ENCODE data around the gene DGAT2L6.

DNA sequence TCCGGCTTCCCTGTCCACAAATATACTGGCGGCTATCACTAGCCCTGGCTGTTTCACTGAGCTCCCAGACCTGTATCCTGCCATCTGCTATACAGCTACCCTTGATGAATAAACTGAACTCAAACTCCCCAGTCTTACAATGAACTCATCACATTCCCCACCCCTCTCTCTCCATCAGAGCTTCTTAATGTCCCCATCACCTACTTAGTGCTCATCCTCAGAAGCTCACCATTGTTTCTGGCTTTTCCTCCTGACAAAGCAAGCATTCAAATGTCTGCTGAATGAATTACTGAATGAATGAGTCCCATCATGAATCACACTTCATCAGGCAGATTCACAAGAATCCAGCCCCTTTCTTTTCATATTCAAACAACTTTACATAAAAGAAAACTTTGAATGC, 5.7 kb upstream of the DGAT2L6 start:
- TF ChIP-seq, protein P1, sequence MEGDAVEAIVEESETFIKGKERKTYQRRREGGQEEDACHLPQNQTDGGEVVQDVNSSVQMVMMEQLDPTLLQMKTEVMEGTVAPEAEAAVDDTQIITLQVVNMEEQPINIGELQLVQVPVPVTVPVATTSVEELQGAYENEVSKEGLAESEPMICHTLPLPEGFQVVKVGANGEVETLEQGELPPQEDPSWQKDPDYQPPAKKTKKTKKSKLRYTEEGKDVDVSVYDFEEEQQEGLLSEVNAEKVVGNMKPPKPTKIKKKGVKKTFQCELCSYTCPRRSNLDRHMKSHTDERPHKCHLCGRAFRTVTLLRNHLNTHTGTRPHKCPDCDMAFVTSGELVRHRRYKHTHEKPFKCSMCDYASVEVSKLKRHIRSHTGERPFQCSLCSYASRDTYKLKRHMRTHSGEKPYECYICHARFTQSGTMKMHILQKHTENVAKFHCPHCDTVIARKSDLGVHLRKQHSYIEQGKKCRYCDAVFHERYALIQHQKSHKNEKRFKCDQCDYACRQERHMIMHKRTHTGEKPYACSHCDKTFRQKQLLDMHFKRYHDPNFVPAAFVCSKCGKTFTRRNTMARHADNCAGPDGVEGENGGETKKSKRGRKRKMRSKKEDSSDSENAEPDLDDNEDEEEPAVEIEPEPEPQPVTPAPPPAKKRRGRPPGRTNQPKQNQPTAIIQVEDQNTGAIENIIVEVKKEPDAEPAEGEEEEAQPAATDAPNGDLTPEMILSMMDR (IDR thresholded peaks at IDR 0.05) = no peak
- no peak for TF ChIP-seq POLR2A (IDR thresholded peaks at IDR 0.05)

All from body of pancreas (tissue), 4 donors.